HepG2 (cell line): ENCODE results near the gene TRIM37. TPM values are rescaled to one million over a fixed set of nuclear protein-coding genes. Genes with fewer than 3 reads are reported as not detected.
A peak's percentile ranks its signal among the peaks of the same experiment; 100 is the strongest.

ENCODE experiments used
- ATF1 ChIP-seq: IDR thresholded peaks from 2 replicates; pipeline ENCODE4 v1.6.1; 2016; ENCODE audit warnings: mild to moderate bottlenecking, control low read depth
- CCDC6 ChIP-seq: sonication (generic); formaldehyde crosslinking; IDR thresholded peaks from 2 replicates; pipeline ENCODE4 v1.8.1; 2022; ENCODE audit warnings: mild to moderate bottlenecking, missing genetic modification reagents, moderate library complexity
- CHCHD3 ChIP-seq: sonication (generic); formaldehyde crosslinking; IDR thresholded peaks from 2 replicates; pipeline ENCODE4 v1.8.0; 2022; ENCODE audit warnings: mild to moderate bottlenecking, missing genetic modification reagents, moderate library complexity
- CREB1 ChIP-seq, 2 experiments: fragments of 450-650 bp in 1 of 2; IDR thresholded peaks; 2 replicates each; pipeline ENCODE4 v1.6.1; 2016 to 2017; ENCODE audit warnings: control low read depth in 1 of 2, mild to moderate bottlenecking in 1 of 2, missing compliant biosample characterization in 1 of 2, missing genetic modification characterization in 1 of 2
- HBP1 ChIP-seq: IDR thresholded peaks from 2 replicates; pipeline ENCODE4 v1.6.1; 2016; ENCODE audit warnings: low read depth, control low read depth
- HNF4G ChIP-seq, 2 experiments: sonication (generic) in 1 of 2; formaldehyde crosslinking in 1 of 2; IDR thresholded peaks; 2 replicates each; pipeline versions ENCODE4 v1.4.0 to v1.6.1; 2011 to 2020; ENCODE audit warnings: borderline replicate concordance in 2 of 2, low read depth in 2 of 2, mild to moderate bottlenecking in 2 of 2, low read length in 1 of 2, missing genetic modification reagents in 1 of 2, moderate library complexity in 1 of 2
- MAZ ChIP-seq, 2 experiments: sonication (generic) in 1 of 2; formaldehyde crosslinking in 1 of 2; IDR thresholded peaks; 2 replicates each; pipeline versions ENCODE4 v1.5.0 to v1.6.1; 2012 to 2020; ENCODE audit warnings: low read depth in 2 of 2, mild to moderate bottlenecking in 2 of 2, borderline replicate concordance in 1 of 2, improper control_type of control experiment in 1 of 2, low read length in 1 of 2, missing genetic modification reagents in 1 of 2, moderate library complexity in 1 of 2
- NR2F6 ChIP-seq, 2 experiments: IDR thresholded peaks; 2 replicates each; pipeline ENCODE4 v1.6.1; 2016; ENCODE audit warnings: antibody characterized with exemption in 1 of 2, mild to moderate bottlenecking in 1 of 2
- ONECUT2 ChIP-seq: sonication (generic); formaldehyde crosslinking; IDR thresholded peaks from 2 replicates; pipeline ENCODE4 v1.4.0; 2020; ENCODE audit warnings: missing genetic modification reagents
- PLRG1 ChIP-seq: fragments of 450-650 bp; conservative IDR thresholded peaks from 2 replicates; pipeline ENCODE4 v1.6.1; 2016
- RFX1 ChIP-seq: fragments of 450-650 bp; IDR thresholded peaks from 2 replicates; pipeline ENCODE4 v1.6.1; 2017
- SIN3B ChIP-seq: fragments of 150-350 bp; IDR thresholded peaks from 2 replicates; pipeline ENCODE4 v1.6.1; 2014; ENCODE audit warnings: low read length
- SMC3 ChIP-seq: IDR thresholded peaks from 2 replicates; pipeline ENCODE4 v1.6.1; 2011; ENCODE audit warnings: low read length, improper control_type of control experiment
- ZBTB26 ChIP-seq: IDR thresholded peaks from 2 replicates; pipeline ENCODE4 v1.6.1; 2016; ENCODE audit warnings: missing compliant biosample characterization, missing genetic modification reagents, borderline replicate concordance
- ZBTB44 ChIP-seq: sonication (generic); formaldehyde crosslinking; IDR thresholded peaks from 2 replicates; pipeline ENCODE4 v1.4.0; 2020; ENCODE audit warnings: missing genetic modification reagents
- ZFP82 ChIP-seq: sonication (generic); formaldehyde crosslinking; IDR thresholded peaks from 2 replicates; pipeline ENCODE4 v1.5.1; 2020; ENCODE audit warnings: mild to moderate bottlenecking, missing genetic modification reagents, borderline replicate concordance
- ZNF362 ChIP-seq: sonication (generic); formaldehyde crosslinking; IDR thresholded peaks from 2 replicates; pipeline ENCODE4 v1.4.0; 2020; ENCODE audit warnings: missing genetic modification reagents, mild to moderate bottlenecking, borderline replicate concordance
- ZNF570 ChIP-seq: sonication (generic); formaldehyde crosslinking; IDR thresholded peaks from 2 replicates; pipeline ENCODE4 v1.4.0; 2020; ENCODE audit warnings: mild to moderate bottlenecking, missing genetic modification reagents, borderline replicate concordance
- ZNF574 ChIP-seq: sonication (generic); formaldehyde crosslinking; IDR thresholded peaks from 2 replicates; pipeline ENCODE4 v1.4.0; 2020; ENCODE audit warnings: missing genetic modification reagents
- ZNF746 ChIP-seq: sonication (generic); formaldehyde crosslinking; IDR thresholded peaks from 2 replicates; pipeline ENCODE4 v1.8.0; 2022; ENCODE audit warnings: mild to moderate bottlenecking, missing genetic modification reagents
- polyA plus RNA-seq, 8 experiments: library from polyadenylated mRNA; depleted of rRNA in 3 of 8; stranded (reverse) in 7 of 8; unstranded in 1 of 8; fragments of >200 nt; fragmentation: Illumina TruSeq in 4 of 8; extraction: Trizol in 4 of 8; gene quantifications; 2 replicates each; pipeline versions ENCODE4 v1.2.1 to v1.2.3, GENCODE V29; 2011 to 2016; ENCODE audit warnings: low read depth in 4 of 8, missing spikeins in 1 of 8, mixed read lengths in 1 of 8; ENCODE audit not compliant: insufficient read depth in 1 of 8
- total RNA-seq, 5 experiments: library from RNA; depleted of rRNA; stranded (reverse); fragments of >200 nt; fragmentation: Illumina TruSeq; extraction: Trizol; gene quantifications; 2 replicates each; pipeline ENCODE4 v1.2.3, GENCODE V29; 2016; ENCODE audit warnings: low read depth in 1 of 5

Gene TRIM37
- total and polyA plus RNA-seq, 2 of the 13 experiments (the other 11 are each of a cell fraction or from before 2014, with no cell fraction given) = 12.4 to 39.1 TPM

GRCh38 chr17:59155439-59156177, 48.9 kb upstream of the TRIM37 start, which contains the start of gene PRR11 (continued):
- TF ChIP-seq ZBTB44 (CRISPR knock-in tag) = no peak
- no peak for TF ChIP-seq ZFP82
- TF ChIP-seq RFX1 = no peak
- 0 out of 2 replicates have a peak, but pooled peaks have one; percentile 6 for TF ChIP-seq ZNF574 (CRISPR knock-in tag)
- peak; percentile 97 for TF ChIP-seq SIN3B
- TF ChIP-seq CREB1 (IDR thresholded peaks at IDR 0.05) = peak; percentile 37
- TF ChIP-seq CREB1 (CRISPR knock-in tag; IDR thresholded peaks at IDR 0.05) = peak; percentile 89
- no peak for TF ChIP-seq ZNF746 (CRISPR knock-in tag)
- TF ChIP-seq CHCHD3 (CRISPR knock-in tag) = peak; percentile 43; the same call in 1 of the 2 replicates
- peak; percentile 79; the same call in 1 of the 2 replicates for TF ChIP-seq CCDC6 (CRISPR knock-in tag)
- TF ChIP-seq ZNF570 (CRISPR knock-in tag) = no peak
- TF ChIP-seq ONECUT2 = no peak
- TF ChIP-seq SMC3 = no peak
- no peak for TF ChIP-seq HNF4G (IDR thresholded peaks at IDR 0.05; ENCODE audit: borderline replicate concordance, low read depth, low read length)
- no peak for TF ChIP-seq HNF4G (CRISPR knock-in tag; IDR thresholded peaks at IDR 0.05; ENCODE audit: borderline replicate concordance, low read depth)
- no peak for TF ChIP-seq MAZ (IDR thresholded peaks at IDR 0.05; ENCODE audit: borderline replicate concordance, low read depth, low read length)
- peak; percentile 3; the same call in 1 of the 2 replicates for TF ChIP-seq MAZ (CRISPR knock-in tag; IDR thresholded peaks at IDR 0.05; ENCODE audit: low read depth)
- TF ChIP-seq ZNF362 = no peak; the same call in 1 of the 2 replicates
- TF ChIP-seq ZBTB26 (CRISPR knock-in tag) = no peak
- TF ChIP-seq NR2F6 (IDR thresholded peaks at IDR 0.05) = no peak
- no peak for TF ChIP-seq NR2F6 (CRISPR knock-in tag; IDR thresholded peaks at IDR 0.05)
- TF ChIP-seq PLRG1 = no peak
- peak; percentile 87 for TF ChIP-seq ATF1 (CRISPR knock-in tag)
- TF ChIP-seq HBP1 (CRISPR knock-in tag) = peak; percentile 96
